Measurements from ENCODE around the gene JMJD7.

Gene JMJD7

GRCh38 chr15:41852736-41853590 is 25.1 kb downstream of the JMJD7 start:
- no peak for TF ChIP-seq Cebpa-rat (IDR thresholded peaks at IDR 0.05)
- Histone ChIP-seq H3K4me3 (no peak overlapping the region), H3K9me3 (replicated peaks in 1 of 11) (no peaks in the 10 kb centered on the region), H3K4me1 (peaks cover 0 to 35% (median 31%) of the 10 kb centered on the region in 10 experiments; a peak in 18 of 20 replicates), H4K20me1 (peaks cover 0 to 75% (median 0%) of the 10 kb centered on the region in 11 experiments; a peak in 4 of 22 replicates), H3K27ac (no peak overlapping the region; a peak in 1 of 22 replicates), H3K36me3 (peaks cover 0 to 14% (median 8%) of the 10 kb centered on the region in 11 experiments; a peak in 15 of 22 replicates), H3K27me3 (peaks cover 3 to 10% (median 7%) of the 10 kb centered on the region in 11 experiments; a peak in 13 of 22 replicates), H3K9ac (no peak overlapping the region), H3K4me2 (no peak overlapping the region)

DNA sequence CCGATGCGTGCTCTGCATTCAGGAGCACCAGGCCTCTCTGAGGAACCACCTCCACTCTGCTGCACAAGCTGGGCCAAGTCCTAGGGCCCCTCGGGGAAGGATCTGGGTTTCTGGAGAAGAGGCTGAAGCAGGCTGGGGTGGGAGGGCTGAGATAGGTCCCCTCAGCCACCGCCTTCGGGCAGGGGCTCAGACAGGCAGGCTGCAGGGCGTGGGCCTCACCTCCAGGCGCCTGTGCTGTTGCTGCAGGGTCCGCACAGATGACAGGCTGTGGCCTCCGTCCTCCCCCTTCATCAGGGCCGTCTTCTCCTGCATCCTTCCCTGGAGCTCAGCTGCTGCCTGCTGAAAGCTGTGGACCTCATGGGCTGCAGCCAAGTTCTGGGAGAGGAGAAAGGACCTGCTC is 25.9 kb downstream of the JMJD7 start:
- Histone ChIP-seq H3K9ac (no peak overlapping the region), H3K27ac (no peak overlapping the region), H3K4me3 (no peak overlapping the region), H3K9me3 (replicated peaks in 1 of 11) (no peaks in the 10 kb centered on the region), H3K4me1 (peaks cover 0 to 40% (median 31%) of the 10 kb centered on the region in 10 experiments; a peak in 18 of 20 replicates), H3K4me2 (no peak overlapping the region), H3K27me3 (peaks cover 3 to 10% (median 7%) of the 10 kb centered on the region in 11 experiments; a peak in 13 of 22 replicates), H4K20me1 (peaks cover 0 to 66% (median 0%) of the 10 kb centered on the region in 11 experiments; a peak in 4 of 22 replicates), H3K36me3 (peaks cover 0 to 5% (median 0%) of the 10 kb centered on the region in 11 experiments; a peak in 4 of 22 replicates)
- no peak for TF ChIP-seq Cebpa-rat (IDR thresholded peaks at IDR 0.05)

- Histone ChIP-seq H3K27me3 (peaks cover 3 to 10% (median 7%) of the 10 kb centered on the region in 11 experiments; a peak in 13 of 22 replicates), H3K4me1 (peaks cover 1 to 44% (median 32%) of the 10 kb centered on the region in 10 experiments), H3K9ac (no peak overlapping the region), H3K4me2 (no peak overlapping the region), H3K9me3 (replicated peaks in 1 of 11) (no peaks in the 10 kb centered on the region), H3K27ac (no peak overlapping the region), H3K36me3 (no peaks in the 10 kb centered on the region), H4K20me1 (peaks cover 0 to 60% (median 0%) of the 10 kb centered on the region in 11 experiments; a peak in 4 of 22 replicates), H3K4me3 (no peak overlapping the region)
- TF ChIP-seq Cebpa-rat (IDR thresholded peaks at IDR 0.05), result no peak
Measured at GRCh38 chr15:41854443-41854842, 26.6 kb downstream of the JMJD7 start.

DNA sequence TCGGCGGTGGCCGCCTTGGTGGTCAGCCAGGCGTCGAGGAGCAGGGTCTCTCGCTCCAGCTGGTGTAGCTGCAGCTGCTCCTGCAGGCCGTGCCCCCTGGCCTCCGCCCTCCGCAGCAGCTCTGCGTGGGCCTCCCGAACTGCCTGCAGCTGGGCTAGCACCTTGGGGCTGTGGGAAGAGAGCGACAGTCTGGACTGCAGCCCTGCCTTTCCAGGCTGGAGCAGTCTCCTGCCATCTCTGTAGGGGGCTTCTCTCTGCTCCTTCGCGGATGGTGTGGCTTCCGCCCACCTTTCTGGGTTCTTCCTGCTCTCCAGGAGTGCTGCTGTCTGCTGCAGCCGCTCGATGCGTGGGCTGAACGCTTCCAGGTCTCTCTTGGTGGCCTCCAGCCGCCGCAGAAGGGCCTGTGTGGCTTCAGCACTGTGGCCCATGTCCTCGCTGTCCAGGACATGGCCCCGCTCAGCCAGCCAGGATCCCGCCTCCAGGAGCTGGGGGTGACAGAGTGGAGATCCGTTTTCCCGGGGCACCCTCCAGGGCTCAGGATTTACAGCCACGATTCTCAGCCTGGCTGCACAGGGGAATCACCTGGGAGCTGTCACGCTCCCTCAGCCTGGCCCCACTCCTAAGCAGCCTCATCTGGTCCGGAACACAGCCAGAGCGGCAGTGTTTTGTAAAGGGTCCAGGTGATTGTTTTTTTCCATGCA is 27.5 kb downstream of the JMJD7 start:
- peak overlapping the region in 1 of 11 experiments; percentile 16; a peak in 1 of 22 replicates for H3K9ac ChIP-seq
- H4K20me1 ChIP-seq, result peaks cover 0 to 51% (median 0%) of the 10 kb centered on the region in 11 experiments; a peak in 3 of 22 replicates
- peaks cover 11 to 47% (median 37%) of the 10 kb centered on the region in 10 experiments for H3K4me1 ChIP-seq
- no peak overlapping the region for H3K27ac ChIP-seq
- H3K4me2 ChIP-seq, result peak overlapping the region in 7 of 11 experiments; percentile 15 to 54 (median 26); a peak in 9 of 22 replicates
- H3K9me3 ChIP-seq (replicated peaks in 1 of 11), result no peaks in the 10 kb centered on the region
- no peaks in the 10 kb centered on the region for H3K36me3 ChIP-seq
- TF ChIP-seq Cebpa-rat (IDR thresholded peaks at IDR 0.05), result no peak
- peaks cover 3 to 9% (median 7%) of the 10 kb centered on the region in 11 experiments; a peak in 13 of 22 replicates for H3K27me3 ChIP-seq
- H3K4me3 ChIP-seq, result no peak overlapping the region

DNA sequence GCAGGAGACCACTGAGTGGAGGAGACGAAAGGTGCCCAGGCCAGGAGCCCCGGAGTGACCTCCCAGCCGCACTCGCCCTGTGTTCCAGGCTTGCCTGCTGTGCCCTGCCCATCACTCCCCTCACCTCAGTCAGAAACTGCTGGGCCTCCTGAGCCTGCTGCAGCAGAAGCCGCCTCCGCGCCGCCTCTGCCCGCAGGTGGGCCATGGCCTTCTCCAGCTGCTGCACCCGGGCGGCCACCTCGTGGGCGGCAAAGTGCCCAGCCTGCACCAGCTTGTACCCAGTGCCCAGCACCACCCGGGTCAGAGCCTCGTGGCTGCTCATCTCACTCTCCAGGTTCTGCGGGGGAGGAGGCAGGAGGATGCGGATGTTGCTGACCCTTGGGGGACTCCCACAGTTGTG is 28.4 kb downstream of the JMJD7 start:
- peaks cover 0 to 42% (median 0%) of the 10 kb centered on the region in 11 experiments; a peak in 3 of 22 replicates for H4K20me1 ChIP-seq
- H3K9ac ChIP-seq, result no peak overlapping the region
- no peak for TF ChIP-seq Cebpa-rat (IDR thresholded peaks at IDR 0.05)
- peak overlapping the region in 3 of 11 experiments; percentile 3 to 37 (median 10); a peak in 2 of 22 replicates for H3K4me2 ChIP-seq
- H3K27me3 ChIP-seq, result peaks cover 0 to under 1% (median 0%) of the 10 kb centered on the region in 11 experiments; a peak in 5 of 22 replicates
- H3K27ac ChIP-seq, result no peak overlapping the region
- H3K9me3 ChIP-seq (replicated peaks in 1 of 11), result no peaks in the 10 kb centered on the region
- H3K36me3 ChIP-seq, result no peaks in the 10 kb centered on the region
- H3K4me1 ChIP-seq, result peaks cover 12 to 47% (median 35%) of the 10 kb centered on the region in 10 experiments
- no peak overlapping the region for H3K4me3 ChIP-seq

- peaks cover 12 to 51% (median 38%) of the 10 kb centered on the region in 10 experiments for H3K4me1 ChIP-seq
- H3K27ac ChIP-seq, result no peak overlapping the region
- no peak overlapping the region for H3K9ac ChIP-seq
- no peak overlapping the region; a peak in 1 of 22 replicates for H3K4me2 ChIP-seq
- H4K20me1 ChIP-seq, result peaks cover 0 to 39% (median 0%) of the 10 kb centered on the region in 11 experiments; a peak in 3 of 22 replicates
- no peaks in the 10 kb centered on the region for H3K27me3 ChIP-seq
- H3K9me3 ChIP-seq (replicated peaks in 1 of 11), result no peaks in the 10 kb centered on the region
- no peaks in the 10 kb centered on the region for H3K36me3 ChIP-seq
- no peak overlapping the region for H3K4me3 ChIP-seq
- no peak for TF ChIP-seq Cebpa-rat (IDR thresholded peaks at IDR 0.05)
Measured at GRCh38 chr15:41856716-41857115, 28.8 kb downstream of the JMJD7 start.

DNA sequence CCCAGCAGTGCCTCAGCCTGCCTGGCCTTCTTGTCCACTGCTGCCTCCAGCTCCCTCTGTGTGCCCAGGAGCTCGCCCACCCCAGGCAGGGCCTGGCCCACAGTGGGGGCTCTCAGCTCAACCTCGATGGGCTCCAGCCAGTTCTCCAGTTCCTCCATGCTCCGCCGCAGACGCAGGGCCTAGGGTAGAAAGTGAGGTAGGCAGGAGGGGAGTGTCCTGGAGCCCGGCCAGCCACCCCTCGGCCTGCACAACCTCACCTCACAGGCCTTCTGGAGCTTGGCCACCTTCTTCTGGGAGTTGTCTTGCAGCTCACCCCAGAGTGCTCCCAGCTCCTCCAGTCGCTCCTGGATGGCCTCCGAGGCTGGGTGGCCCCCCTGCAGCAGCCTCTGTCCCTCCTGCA is 29.4 kb downstream of the JMJD7 start:
- H4K20me1 ChIP-seq, result peaks cover 0 to 33% (median 0%) of the 10 kb centered on the region in 11 experiments; a peak in 3 of 22 replicates
- peaks cover 12 to 57% (median 44%) of the 10 kb centered on the region in 10 experiments for H3K4me1 ChIP-seq
- no peak for TF ChIP-seq Cebpa-rat (IDR thresholded peaks at IDR 0.05)
- H3K36me3 ChIP-seq, result no peaks in the 10 kb centered on the region
- H3K27me3 ChIP-seq, result no peaks in the 10 kb centered on the region
- H3K4me3 ChIP-seq, result no peak overlapping the region
- no peak overlapping the region for H3K27ac ChIP-seq
- no peaks in the 10 kb centered on the region for H3K9me3 ChIP-seq (replicated peaks in 1 of 11)
- no peak overlapping the region for H3K9ac ChIP-seq
- H3K4me2 ChIP-seq, result no peak overlapping the region

- Histone ChIP-seq H3K9me3 (replicated peaks in 1 of 11) (no peaks in the 10 kb centered on the region), H3K27ac (no peak overlapping the region), H3K4me3 (no peak overlapping the region), H3K4me1 (peaks cover 12 to 70% (median 57%) of the 10 kb centered on the region in 10 experiments), H3K27me3 (no peaks in the 10 kb centered on the region; a peak in 1 of 22 replicates), H3K36me3 (no peaks in the 10 kb centered on the region), H3K4me2 (peak overlapping the region in 1 of 11 experiments; percentile 7; a peak in 1 of 22 replicates), H3K9ac (no peak overlapping the region), H4K20me1 (peaks cover 0 to 20% (median 0%) of the 10 kb centered on the region in 11 experiments; a peak in 2 of 22 replicates)
- no peak for TF ChIP-seq Cebpa-rat (IDR thresholded peaks at IDR 0.05)
Measured at GRCh38 chr15:41858756-41859155, 30.9 kb downstream of the JMJD7 start.
